Lower lobe of right lung (tissue), 2 donors: ENCODE results near the gene SARS1. TPM values are rescaled to one million over a fixed set of nuclear protein-coding genes. Genes with fewer than 3 reads are reported as not detected.

Experiments used
- ATAC-seq, 2 donors: fragments of 200-7000 bp; cut with Tn5 transposase; one replicate each; pipeline ENCODE4 v1.9.1; 2020 to 2022; ENCODE audit warnings: mild to moderate bottlenecking in 2 of 2, moderate library complexity in 2 of 2
- DNase-seq: peaks from one replicate; pipeline ENCODE4 v3.0.0-alpha.2; 2020
- H3K27ac ChIP-seq: fragments of 200-600 bp; one replicate; pipeline ENCODE4 v1.8.0; 2022
- H3K27me3 ChIP-seq: fragments of 200-600 bp; one replicate; pipeline ENCODE4 v1.8.0; 2022; ENCODE audit warnings: low read depth
- H3K36me3 ChIP-seq: fragments of 200-600 bp; one replicate; pipeline ENCODE4 v1.8.0; 2022; ENCODE audit warnings: mild to moderate bottlenecking
- H3K4me1 ChIP-seq: fragments of 200-600 bp; one replicate; pipeline ENCODE4 v1.8.0; 2022
- H3K4me3 ChIP-seq: fragments of 200-600 bp; one replicate; pipeline ENCODE4 v1.8.0; 2022; ENCODE audit warnings: mild to moderate bottlenecking
- H3K9me3 ChIP-seq: fragments of 200-600 bp; one replicate; pipeline ENCODE4 v1.8.0; 2022
- CTCF ChIP-seq: fragments of 200-600 bp; IDR thresholded peaks from one replicate; pipeline ENCODE4 v1.8.0; 2022; ENCODE audit warnings: antibody characterized with exemption, mild to moderate bottlenecking
- intact Hi-C: fragments of 100-400 bp; cut with DNase I; formaldehyde crosslinking; loops from one replicate; pipeline ENCODE4 v1.11.0; 2022
- total RNA-seq: library from RNA; stranded (reverse); fragmentation: NEBNext Ultra II Directional; extraction: Animal tissue kit (Norgen Biotek cat#: 25700); gene quantifications from one replicate; pipeline ENCODE4 v1.2.1, GENCODE V29; 2021
- donor health status: DM: no; HTN: yes; CAD: no; lungs with severe emphysema.

The SARS1 gene
- total RNA-seq, 1 donor from 2014 or later = 188 TPM

DNA sequence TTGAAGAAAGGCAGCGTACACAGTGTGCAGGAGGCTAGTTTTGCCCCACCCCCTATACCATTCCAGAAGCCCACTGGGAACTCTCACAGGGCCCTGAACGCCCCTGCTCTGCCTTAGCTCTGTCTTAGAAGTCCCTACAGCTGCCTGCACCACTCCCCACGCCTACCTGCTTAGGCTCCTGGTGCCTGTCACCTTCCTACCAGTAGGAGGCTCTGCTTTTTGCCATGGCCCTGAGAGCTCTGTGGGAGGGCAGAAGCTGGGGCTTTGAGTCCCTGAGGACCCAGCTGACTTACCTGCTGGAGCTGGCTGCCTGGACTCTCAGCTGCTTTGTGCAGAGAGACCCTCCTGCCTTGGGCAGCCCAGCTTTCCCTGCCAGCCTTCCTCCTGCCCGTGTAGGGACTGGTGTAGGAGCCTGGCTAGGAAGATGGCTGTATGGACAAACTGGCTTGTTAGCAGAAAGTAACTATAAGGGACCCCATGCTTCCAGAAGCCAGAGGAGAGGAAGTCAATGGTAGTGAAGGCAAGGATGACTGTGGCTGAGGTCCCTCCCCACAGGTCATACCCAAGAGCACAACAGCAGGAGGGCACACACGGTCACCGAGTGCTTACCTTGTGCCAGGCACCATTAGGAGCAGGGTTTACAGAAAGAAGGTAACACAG lies 25.8 kb downstream of the SARS1 start:
- peak; percentile 60 to 61 for ATAC-seq

GRCh38 chr1:109240158-109241152 lies 26.7 kb downstream of the SARS1 start:
- DNase-seq (no peak), ATAC-seq (peak; percentile 37 to 61)
- Histone ChIP-seq H3K9me3 (no peaks in the 10 kb centered on the region), H3K4me1 (peaks cover 24% of the 10 kb centered on the region), H3K27me3 (no peaks in the 10 kb centered on the region), H3K27ac (peak overlapping the region; percentile 21), H3K4me3 (no peak overlapping the region), H3K36me3 (peaks cover 41% of the 10 kb centered on the region)
- intact Hi-C loops = no loop called here
- TF ChIP-seq CTCF = no peak

More for the DNA sequence above, 25.8 kb downstream of the SARS1 start:
- no peak overlapping the region for H3K27ac ChIP-seq
- no peaks in the 10 kb centered on the region for H3K9me3 ChIP-seq
- no peak overlapping the region for H3K4me3 ChIP-seq
- no peaks in the 10 kb centered on the region for H3K27me3 ChIP-seq
- peaks cover 24% of the 10 kb centered on the region for H3K4me1 ChIP-seq
- intact Hi-C loops = no loop called here
- peaks cover 50% of the 10 kb centered on the region for H3K36me3 ChIP-seq
- DNase-seq = no peak
- peak; percentile 44 for TF ChIP-seq CTCF

- Histone ChIP-seq H3K27me3 (no peaks in the 10 kb centered on the region), H3K27ac (no peak overlapping the region), H3K36me3 (peaks cover 32% of the 10 kb centered on the region), H3K4me3 (no peak overlapping the region), H3K9me3 (no peaks in the 10 kb centered on the region), H3K4me1 (peaks cover 24% of the 10 kb centered on the region)
- no peak for DNase-seq
- intact Hi-C loops = no loop called here
- peak in 1 of 2 donors; percentile 24 for ATAC-seq
- TF ChIP-seq CTCF = no peak
Measured at GRCh38 chr1:109241344-109241743, 27.6 kb downstream of the SARS1 start.

DNA sequence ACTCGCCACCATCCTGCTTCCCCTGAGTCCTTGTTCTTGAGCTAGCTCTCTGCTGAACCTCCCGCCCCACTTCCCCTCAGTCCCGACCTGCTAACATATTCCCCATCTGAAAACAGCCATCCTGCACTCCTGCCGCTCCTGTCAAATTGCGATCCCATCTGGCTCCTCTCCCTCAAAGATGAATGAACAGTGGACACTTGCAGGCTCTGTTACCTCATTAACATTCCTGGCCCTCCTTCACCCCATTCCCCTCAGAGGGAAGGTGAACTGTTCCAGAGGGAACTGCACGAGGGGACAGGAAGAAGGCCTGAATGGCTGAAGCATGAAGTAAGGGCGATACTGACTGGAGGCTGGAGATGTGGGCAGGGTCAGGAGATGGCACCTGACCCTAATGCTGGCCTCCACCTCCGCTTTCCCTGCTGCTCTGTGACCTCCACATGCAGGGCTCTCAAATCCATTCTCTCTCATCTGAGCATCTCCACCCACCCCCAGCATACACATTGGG lies 28.2 kb downstream of the SARS1 start:
- Histone ChIP-seq H3K27me3 (no peaks in the 10 kb centered on the region), H3K9me3 (no peaks in the 10 kb centered on the region), H3K27ac (no peak overlapping the region), H3K36me3 (peaks cover 27% of the 10 kb centered on the region), H3K4me3 (no peak overlapping the region), H3K4me1 (peaks cover 24% of the 10 kb centered on the region)
- DNase-seq = no peak
- TF ChIP-seq CTCF = no peak
- ATAC-seq = peak in 1 of 2 donors; percentile 12
- intact Hi-C loops = no loop called here

DNA sequence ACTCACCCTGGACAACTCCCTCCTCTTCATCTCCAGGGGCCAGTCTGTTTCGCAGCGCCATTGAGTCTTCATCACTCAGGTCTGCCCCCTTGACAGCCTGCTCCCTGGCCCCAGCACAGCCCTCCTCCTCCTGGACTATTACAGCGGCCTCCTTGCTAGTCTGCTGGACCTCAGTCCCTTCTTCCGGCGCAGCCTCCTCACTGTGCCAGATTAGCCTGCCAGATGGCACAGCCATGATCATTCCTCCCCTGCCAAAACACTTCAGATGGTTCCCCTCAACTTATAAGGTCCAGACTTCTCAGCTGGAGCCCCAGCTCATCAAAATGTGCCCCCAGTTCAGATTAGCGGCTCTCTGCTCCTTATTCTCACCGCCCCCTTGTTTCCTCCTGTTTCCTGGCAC lies 28.7 kb downstream of the SARS1 start:
- no peak for DNase-seq
- peak; percentile 4 to 46 for ATAC-seq
- Histone ChIP-seq H3K36me3 (peaks cover 22% of the 10 kb centered on the region), H3K4me3 (no peak overlapping the region), H3K27me3 (no peaks in the 10 kb centered on the region), H3K9me3 (no peaks in the 10 kb centered on the region), H3K27ac (no peak overlapping the region), H3K4me1 (peaks cover 24% of the 10 kb centered on the region)
- TF ChIP-seq CTCF = no peak
- intact Hi-C loops = no loop called here
